ENCODE results near the gene TRAF6.

The TRAF6 gene

GRCh38 chr11:36450110-36450572 is 59.9 kb downstream of the TRAF6 start:
- H3K4me3 ChIP-seq (ENCODE audit: low read depth, low read length): no peak overlapping the region
- H3K36me3 ChIP-seq (replicated peaks): peaks cover 9% of the 10 kb centered on the region
- TF ChIP-seq, protein P1, sequence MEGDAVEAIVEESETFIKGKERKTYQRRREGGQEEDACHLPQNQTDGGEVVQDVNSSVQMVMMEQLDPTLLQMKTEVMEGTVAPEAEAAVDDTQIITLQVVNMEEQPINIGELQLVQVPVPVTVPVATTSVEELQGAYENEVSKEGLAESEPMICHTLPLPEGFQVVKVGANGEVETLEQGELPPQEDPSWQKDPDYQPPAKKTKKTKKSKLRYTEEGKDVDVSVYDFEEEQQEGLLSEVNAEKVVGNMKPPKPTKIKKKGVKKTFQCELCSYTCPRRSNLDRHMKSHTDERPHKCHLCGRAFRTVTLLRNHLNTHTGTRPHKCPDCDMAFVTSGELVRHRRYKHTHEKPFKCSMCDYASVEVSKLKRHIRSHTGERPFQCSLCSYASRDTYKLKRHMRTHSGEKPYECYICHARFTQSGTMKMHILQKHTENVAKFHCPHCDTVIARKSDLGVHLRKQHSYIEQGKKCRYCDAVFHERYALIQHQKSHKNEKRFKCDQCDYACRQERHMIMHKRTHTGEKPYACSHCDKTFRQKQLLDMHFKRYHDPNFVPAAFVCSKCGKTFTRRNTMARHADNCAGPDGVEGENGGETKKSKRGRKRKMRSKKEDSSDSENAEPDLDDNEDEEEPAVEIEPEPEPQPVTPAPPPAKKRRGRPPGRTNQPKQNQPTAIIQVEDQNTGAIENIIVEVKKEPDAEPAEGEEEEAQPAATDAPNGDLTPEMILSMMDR (IDR thresholded peaks at IDR 0.05; ENCODE audit: low read depth, low read length, missing control alignments): no peak
- in situ Hi-C loops (cut with HindIII; ENCODE audit: low pct_ligation_motif_present, low sequenced_read_pairs): no loop called here
- no peaks in the 10 kb centered on the region for H3K27me3 ChIP-seq (replicated peaks)
- DNase-seq: no peak
- no peak overlapping the region for H3K27ac ChIP-seq

GRCh38 chr11:36449561-36450096 is 60.4 kb downstream of the TRAF6 start:
- TF ChIP-seq, protein P1 (IDR thresholded peaks at IDR 0.05; ENCODE audit: low read depth, low read length, missing control alignments): no peak
- no peak overlapping the region for H3K27ac ChIP-seq
- peaks cover 11% of the 10 kb centered on the region for H3K36me3 ChIP-seq (replicated peaks)
- in situ Hi-C loops (cut with HindIII; ENCODE audit: low pct_ligation_motif_present, low sequenced_read_pairs): no loop called here
- H3K27me3 ChIP-seq (replicated peaks): no peaks in the 10 kb centered on the region
- H3K4me3 ChIP-seq (ENCODE audit: low read depth, low read length): no peak overlapping the region
- DNase-seq: no peak

DNA sequence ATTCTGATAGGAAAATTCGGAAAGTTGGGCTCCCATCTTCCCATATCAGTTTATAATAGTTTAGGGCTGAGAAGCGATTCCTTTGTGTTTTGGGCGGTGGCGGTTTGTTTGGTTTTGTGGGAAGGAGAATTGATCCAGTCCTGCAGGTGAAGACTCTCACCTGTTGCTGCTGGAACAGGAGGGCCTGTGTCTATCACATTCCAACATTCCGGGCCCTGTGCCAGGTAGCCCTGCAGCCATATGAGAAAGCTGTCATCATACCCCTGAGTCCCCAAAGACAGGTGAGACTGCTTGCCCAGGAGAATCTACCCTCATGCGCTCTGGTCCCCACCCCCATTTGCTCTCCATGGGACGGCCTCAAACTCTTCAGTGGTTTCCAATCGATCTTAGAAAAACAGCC is 62.1 kb downstream of the TRAF6 start:
- no peaks in the 10 kb centered on the region for H3K27me3 ChIP-seq (replicated peaks)
- peaks cover 13% of the 10 kb centered on the region for H3K36me3 ChIP-seq (replicated peaks)
- TF ChIP-seq, protein P1 (IDR thresholded peaks at IDR 0.05; ENCODE audit: low read depth, low read length, missing control alignments): no peak
- H3K4me3 ChIP-seq (ENCODE audit: low read depth, low read length): no peak overlapping the region
- DNase-seq: no peak
- in situ Hi-C loops (cut with HindIII; ENCODE audit: low pct_ligation_motif_present, low sequenced_read_pairs): no loop called here
- H3K27ac ChIP-seq: no peak overlapping the region

GRCh38 chr11:36447514-36447913 is 62.6 kb downstream of the TRAF6 start:
- no peaks in the 10 kb centered on the region for H3K27me3 ChIP-seq (replicated peaks)
- H3K4me3 ChIP-seq (ENCODE audit: low read depth, low read length): no peak overlapping the region
- peaks cover 13% of the 10 kb centered on the region for H3K36me3 ChIP-seq (replicated peaks)
- DNase-seq: no peak
- TF ChIP-seq, protein P1 (IDR thresholded peaks at IDR 0.05; ENCODE audit: low read depth, low read length, missing control alignments): no peak
- in situ Hi-C loops (cut with HindIII; ENCODE audit: low pct_ligation_motif_present, low sequenced_read_pairs): no loop called here
- no peak overlapping the region for H3K27ac ChIP-seq

- peaks cover 13% of the 10 kb centered on the region for H3K36me3 ChIP-seq (replicated peaks)
- DNase-seq: no peak
- H3K27ac ChIP-seq: no peak overlapping the region
- TF ChIP-seq, protein P1 (IDR thresholded peaks at IDR 0.05; ENCODE audit: low read depth, low read length, missing control alignments): no peak
- in situ Hi-C loops (cut with HindIII; ENCODE audit: low pct_ligation_motif_present, low sequenced_read_pairs): no loop called here
- no peaks in the 10 kb centered on the region for H3K27me3 ChIP-seq (replicated peaks)
- H3K4me3 ChIP-seq (ENCODE audit: low read depth, low read length): no peak overlapping the region
Measured at GRCh38 chr11:36446135-36446534, 63.9 kb downstream of the TRAF6 start.

DNA sequence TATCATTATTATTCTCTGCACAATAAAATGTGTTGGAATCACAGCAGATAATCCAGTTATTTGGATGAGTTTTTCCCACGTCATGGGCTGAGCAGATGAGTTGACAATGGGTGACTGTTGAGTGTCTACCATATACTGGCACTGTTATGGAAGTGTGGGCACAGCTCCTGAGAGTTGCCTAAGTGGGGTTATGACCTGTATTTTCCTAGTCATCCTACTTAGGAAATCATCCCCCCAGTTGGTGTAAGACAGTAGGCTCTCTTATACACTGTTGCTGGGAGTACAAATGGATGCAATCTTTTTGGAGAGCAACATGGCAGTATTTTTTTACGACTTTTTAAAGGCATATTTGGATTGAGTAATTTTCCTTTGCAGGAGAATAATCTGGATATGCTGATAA is 66.4 kb downstream of the TRAF6 start:
- DNase-seq: no peak

More for the DNA sequence above, 66.4 kb downstream of the TRAF6 start:
- no peak overlapping the region for H3K4me3 ChIP-seq (ENCODE audit: low read depth, low read length)
- in situ Hi-C loops (cut with HindIII; ENCODE audit: low pct_ligation_motif_present, low sequenced_read_pairs): no loop called here
- no peak overlapping the region for H3K27ac ChIP-seq
- TF ChIP-seq, protein P1 (IDR thresholded peaks at IDR 0.05; ENCODE audit: low read depth, low read length, missing control alignments): no peak
- H3K36me3 ChIP-seq (replicated peaks): peaks cover 16% of the 10 kb centered on the region
- no peaks in the 10 kb centered on the region for H3K27me3 ChIP-seq (replicated peaks)

All from brain microvascular endothelial cell (primary cell).